K562 (cell line): ENCODE measurements around the gene GBP1. TPM values are rescaled to one million over a fixed set of nuclear protein-coding genes. Genes with fewer than 3 reads are reported as not detected.

Experiments used
- ATAC-seq: fragments of 200-7000 bp; cut with Tn5 transposase; 3 replicates; pipeline ENCODE4 v1.9.1; 2020; ENCODE audit warnings: moderate library complexity
- BruUV-seq: library from RNA; stranded (reverse); fragments of 400-500 nt; replicated peaks from 2 replicates; lab custom pipeline; 2021; lab: Mats Ljungman, UMichigan
- CTCF ChIA-PET: fragments of 300-600 bp; formaldehyde crosslinking; extraction: SDS; loops from one replicate; lab custom pipeline; 2021; ENCODE audit warnings: low intra/inter-chr PET ratio; lab: Yijun Ruan, JAX
- POLR2A ChIA-PET: fragments of 300-600, 350-650 bp; sonication (Branson Sonifier 250); formaldehyde crosslinking; extraction: SDS; loops from one replicate; lab custom pipeline; 2021; ENCODE audit warnings: antibody characterized with exemption, inconsistent platforms; lab: Yijun Ruan, JAX
- DNase-seq, 4 experiments: peaks; one replicate each; pipeline versions ENCODE4 v3.0.0 to v3.0.0-alpha.2; 2011 to 2018; ENCODE audit warnings: low spot score in 3 of 4, mixed read lengths in 3 of 4; ENCODE audit errors: extremely low read depth in 1 of 4
- FAIRE-seq: peaks from 2 replicates; lab custom pipeline; 2011; peaks lifted over from hg19 to GRCh38; lab: Jason Lieb, UNC
- H2AFZ ChIP-seq: 2 replicates; pipeline ENCODE4 v1.6.0; 2011; ENCODE audit warnings: low read depth, low read length, control low read depth, inconsistent platforms
- H3K27ac ChIP-seq: fragments of 200-600 bp; 3 replicates; pipeline ENCODE4 v1.8.0; 2011; ENCODE audit warnings: low read depth, mild to moderate bottlenecking, control low read depth, inconsistent platforms, low read length, moderate library complexity, mixed read lengths; ENCODE audit errors: extremely low read depth
- H3K27me3 ChIP-seq, 2 experiments: fragments of 300-600 bp in 1 of 2; 2 replicates in 1 of 2; 3 replicates in 1 of 2; pipeline versions ENCODE4 v1.6.0 to v1.8.0; 2011; ENCODE audit warnings: inconsistent platforms in 2 of 2, low read length in 2 of 2, mild to moderate bottlenecking in 1 of 2, mixed read lengths in 1 of 2, moderate library complexity in 1 of 2; ENCODE audit not compliant: control insufficient read depth in 2 of 2, insufficient read depth in 2 of 2
- H3K36me3 ChIP-seq: fragments of 300-600 bp; 3 replicates; pipeline ENCODE4 v1.8.0; 2011; ENCODE audit warnings: mild to moderate bottlenecking, low read length, inconsistent platforms; ENCODE audit not compliant: control insufficient read depth, insufficient read depth
- H3K4me1 ChIP-seq, 2 experiments: fragments of 200-600 bp in 1 of 2; replicated peaks in 1 of 2; 2 replicates in 1 of 2; 3 replicates in 1 of 2; pipeline versions ENCODE4 v1.5.1 to v1.8.0; 2011; ENCODE audit warnings: inconsistent platforms in 2 of 2, low read length in 2 of 2, mild to moderate bottlenecking in 1 of 2, mixed read lengths in 1 of 2, moderate library complexity in 1 of 2; ENCODE audit not compliant: control insufficient read depth in 2 of 2, insufficient read depth in 2 of 2
- H3K4me2 ChIP-seq: 2 replicates; pipeline ENCODE4 v1.6.1; 2011; ENCODE audit warnings: low read length, control low read depth, inconsistent platforms, mixed read lengths; ENCODE audit not compliant: insufficient read depth
- H3K4me3 ChIP-seq: fragments of 200-600 bp; sonication (generic), shearing (Covaris generic); 2 replicates; pipeline ENCODE4 v1.5.1; 2016; ENCODE audit warnings: control low read depth, inconsistent platforms
- H3K79me2 ChIP-seq: fragments of 200-600 bp; 3 replicates; pipeline ENCODE4 v1.8.0; 2011; ENCODE audit warnings: low read length, inconsistent platforms; ENCODE audit not compliant: control insufficient read depth, insufficient read depth
- H3K9ac ChIP-seq, 2 experiments: 2 replicates each; pipeline versions ENCODE4 v1.6.0 to v1.6.1; 2011; ENCODE audit warnings: low read depth in 2 of 2, low read length in 2 of 2, control low read depth in 1 of 2, inconsistent platforms in 1 of 2, mild to moderate bottlenecking in 1 of 2, mixed read lengths in 1 of 2; ENCODE audit not compliant: insufficient read depth in 1 of 2
- H3K9me1 ChIP-seq: one replicate; pipeline ENCODE4 v1.6.0; 2011; ENCODE audit warnings: inconsistent platforms, mild to moderate bottlenecking, low read length, moderate library complexity; ENCODE audit not compliant: control insufficient read depth, insufficient read depth
- H3K9me3 ChIP-seq: replicated peaks from 2 replicates; pipeline ENCODE4 v1.5.1; 2011; ENCODE audit warnings: low read depth, low read length, inconsistent platforms; ENCODE audit not compliant: control insufficient read depth, insufficient read depth
- H4K20me1 ChIP-seq: replicated peaks from 2 replicates; pipeline ENCODE4 v1.6.1; 2011; ENCODE audit warnings: low read length, inconsistent platforms, mixed read lengths; ENCODE audit not compliant: control insufficient read depth, insufficient read depth
- BCL6 ChIP-seq: fragments of 250-450 bp; sonication (Bioruptor Pico); IDR thresholded peaks from 2 replicates; pipeline ENCODE4 v1.4.0; 2020
- BRCA1 ChIP-seq, 2 experiments: fragments of 450-650 bp in 1 of 2; sonication (generic) in 1 of 2; formaldehyde crosslinking in 1 of 2; IDR thresholded peaks; 2 replicates each; pipeline versions ENCODE4 v1.5.0 to v1.6.1; 2017 to 2020; ENCODE audit warnings: mild to moderate bottlenecking in 1 of 2, missing genetic modification reagents in 1 of 2
- CSDE1 ChIP-seq, 2 experiments: fragments of 450-650 bp; IDR thresholded peaks; 2 replicates each; pipeline ENCODE4 v1.6.1; 2016; ENCODE audit warnings: mild to moderate bottlenecking in 1 of 2
- SREBF1 ChIP-seq: fragments of 150-350 bp; IDR thresholded peaks from 2 replicates; pipeline ENCODE4 v1.6.1; 2014; ENCODE audit warnings: antibody characterized with exemption, low read depth, low read length, borderline replicate concordance
- TCFL5 ChIP-seq: fragments of 250-450 bp; sonication (Bioruptor Pico); conservative IDR thresholded peaks from 2 replicates; pipeline ENCODE4 v1.6.1; 2021; ENCODE audit warnings: mild to moderate bottlenecking, moderate library complexity, matching md5 sums
- TFAM ChIP-seq: fragments of 250-450 bp; sonication (Bioruptor Pico); conservative IDR thresholded peaks from 2 replicates; pipeline ENCODE4 v1.5.0; 2021; ENCODE audit warnings: mild to moderate bottlenecking, moderate library complexity
- WGBS: fragments of 100-300 bp; shearing (Covaris generic); methylation state at CpG from one replicate; pipeline ENCODE4 v1.1.6; 2016; ENCODE audit warnings: low coverage, mixed read lengths; ENCODE audit not compliant: insufficient coverage; ENCODE audit errors: missing lambda C conversion rate; 5-methylcytosine and 5-hydroxymethylcytosine counted together
- in situ Hi-C: fragments of 300-500 bp; cut with MboI; formaldehyde crosslinking; loops from 4 replicates; pipeline ENCODE4 v1.15.0; 2018; ENCODE audit warnings: inconsistent platforms, mixed read lengths
- intact Hi-C: fragments of 100-400 bp; cut with micrococcal nuclease; formaldehyde crosslinking; loops from 2 replicates; pipeline ENCODE4 v1.14.2; 2022
- polyA plus RNA-seq, 8 experiments: library from polyadenylated mRNA; depleted of rRNA in 4 of 8; stranded (reverse) in 5 of 8; unstranded in 3 of 8; fragments of >200 nt; fragmentation: Nextera tagmentation in 2 of 8; fragmentation: Illumina TruSeq in 1 of 8; extraction: Ambion mirVana in 2 of 8; extraction: Trizol in 1 of 8; gene quantifications; 2 replicates each; pipeline versions ENCODE4 v1.2.1 to v1.2.3, GENCODE V29; 2011 to 2014; ENCODE audit warnings: inconsistent platforms in 1 of 8, missing spikeins in 1 of 8
- total RNA-seq, 7 experiments: library from RNA; depleted of rRNA in 6 of 7; stranded (reverse); fragments of >200 nt in 6 of 7; fragmentation: Illumina TruSeq in 2 of 7; extraction: Trizol in 2 of 7; gene quantifications; 2 replicates each; pipeline versions ENCODE4 v1.2.1 to v1.2.3, GENCODE V29; 2011 to 2021; ENCODE audit warnings: low replicate concordance in 1 of 7
- TF ChIP-seq, protein P1 (sequence below): sonication (generic); formaldehyde crosslinking; IDR thresholded peaks from 2 replicates; pipeline ENCODE4 v1.4.0; 2020; ENCODE audit warnings: mild to moderate bottlenecking, missing genetic modification reagents
- TF ChIP-seq, protein P2 (sequence below): fragments of 450-650 bp; formaldehyde crosslinking; IDR thresholded peaks from 2 replicates; pipeline ENCODE4 v1.4.0; 2020; ENCODE audit warnings: mild to moderate bottlenecking, moderate library complexity
- TF ChIP-seq, protein P3 (sequence below), 3 experiments: fragments of 200-800 bp in 1 of 3; fragments of 250-450 bp in 1 of 3; fragments of 450-650 bp in 1 of 3; sonication (Bioruptor Pico) in 1 of 3; sonication (Bioruptor generic) in 1 of 3; formaldehyde crosslinking in 1 of 3; IDR thresholded peaks; 2 replicates each; pipeline versions ENCODE4 v1.6.1 to v1.8.0; 2016 to 2022; ENCODE audit warnings: mild to moderate bottlenecking in 2 of 3, missing genetic modification characterization in 2 of 3, missing compliant biosample characterization in 1 of 3, moderate library complexity in 1 of 3
- TF ChIP-seq, protein P4 (sequence below), 2 experiments: fragments of 200-800 bp in 1 of 2; sonication (Bioruptor generic) in 1 of 2; sonication (generic) in 1 of 2; formaldehyde crosslinking in 1 of 2; IDR thresholded peaks in 1 of 2; conservative IDR thresholded peaks in 1 of 2; 2 replicates each; pipeline versions ENCODE4 v1.5.0 to v1.6.1; 2016 to 2020; ENCODE audit warnings: missing compliant biosample characterization in 1 of 2, missing genetic modification characterization in 1 of 2, missing genetic modification reagents in 1 of 2

Gene GBP1
- total and polyA plus RNA-seq, 9 of the 15 experiments (the other 6 are each of a cell fraction or from before 2014, with no cell fraction given) = not detected

DNA sequence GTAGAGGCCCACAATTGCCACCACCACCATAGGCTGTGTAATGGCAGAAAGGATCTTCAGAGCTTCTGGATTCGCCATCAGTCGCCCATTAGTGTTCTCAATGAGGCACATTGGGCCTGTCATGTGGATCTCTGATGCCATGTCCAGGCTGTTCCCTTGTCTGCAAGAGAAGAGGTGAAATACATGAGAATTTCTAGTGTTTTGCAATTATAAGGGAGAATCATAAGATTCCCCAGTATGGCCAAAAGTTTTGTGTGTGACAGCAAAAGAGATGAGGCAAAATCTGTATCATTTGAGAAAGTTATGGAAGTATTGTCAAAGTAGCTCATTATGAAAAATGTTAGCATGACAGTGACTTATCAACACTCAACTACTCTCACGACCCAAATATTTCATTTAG, 1.9 kb downstream of the GBP1 start:
- DNase-seq (no peak), FAIRE-seq (no peak), ATAC-seq (no peak)
- no TSS peak for BruUV-seq
- H2AFZ ChIP-seq = no peak overlapping the region
- no peak overlapping the region for H3K4me3 ChIP-seq
- in situ Hi-C loops (no loop called here), intact Hi-C loops (no loop called here)
- H3K27ac ChIP-seq = no peak overlapping the region
- no peaks in the 10 kb centered on the region for H3K9me1 ChIP-seq
- H3K4me2 ChIP-seq = no peak overlapping the region
- no peaks in the 10 kb centered on the region for H3K27me3 ChIP-seq
- H3K9me3 ChIP-seq = no peaks in the 10 kb centered on the region
- ChIA-PET CTCF (no interaction called here), POLR2A (interaction anchor here (1.3 kb wide), 1 partner anchor 12 kb away, joined by 4 read pairs; no protein-coding TSS in a partner anchor)
- TF ChIP-seq, protein P1, sequence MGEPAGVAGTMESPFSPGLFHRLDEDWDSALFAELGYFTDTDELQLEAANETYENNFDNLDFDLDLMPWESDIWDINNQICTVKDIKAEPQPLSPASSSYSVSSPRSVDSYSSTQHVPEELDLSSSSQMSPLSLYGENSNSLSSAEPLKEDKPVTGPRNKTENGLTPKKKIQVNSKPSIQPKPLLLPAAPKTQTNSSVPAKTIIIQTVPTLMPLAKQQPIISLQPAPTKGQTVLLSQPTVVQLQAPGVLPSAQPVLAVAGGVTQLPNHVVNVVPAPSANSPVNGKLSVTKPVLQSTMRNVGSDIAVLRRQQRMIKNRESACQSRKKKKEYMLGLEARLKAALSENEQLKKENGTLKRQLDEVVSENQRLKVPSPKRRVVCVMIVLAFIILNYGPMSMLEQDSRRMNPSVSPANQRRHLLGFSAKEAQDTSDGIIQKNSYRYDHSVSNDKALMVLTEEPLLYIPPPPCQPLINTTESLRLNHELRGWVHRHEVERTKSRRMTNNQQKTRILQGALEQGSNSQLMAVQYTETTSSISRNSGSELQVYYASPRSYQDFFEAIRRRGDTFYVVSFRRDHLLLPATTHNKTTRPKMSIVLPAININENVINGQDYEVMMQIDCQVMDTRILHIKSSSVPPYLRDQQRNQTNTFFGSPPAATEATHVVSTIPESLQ (CRISPR knock-in tag) = no peak
- TF ChIP-seq, protein P2, sequence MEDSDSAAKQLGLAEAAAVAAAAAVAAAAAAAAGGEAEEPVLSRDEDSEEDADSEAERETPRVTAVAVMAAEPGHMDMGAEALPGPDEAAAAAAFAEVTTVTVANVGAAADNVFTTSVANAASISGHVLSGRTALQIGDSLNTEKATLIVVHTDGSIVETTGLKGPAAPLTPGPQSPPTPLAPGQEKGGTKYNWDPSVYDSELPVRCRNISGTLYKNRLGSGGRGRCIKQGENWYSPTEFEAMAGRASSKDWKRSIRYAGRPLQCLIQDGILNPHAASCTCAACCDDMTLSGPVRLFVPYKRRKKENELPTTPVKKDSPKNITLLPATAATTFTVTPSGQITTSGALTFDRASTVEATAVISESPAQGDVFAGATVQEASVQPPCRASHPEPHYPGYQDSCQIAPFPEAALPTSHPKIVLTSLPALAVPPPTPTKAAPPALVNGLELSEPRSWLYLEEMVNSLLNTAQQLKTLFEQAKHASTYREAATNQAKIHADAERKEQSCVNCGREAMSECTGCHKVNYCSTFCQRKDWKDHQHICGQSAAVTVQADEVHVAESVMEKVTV = no peak
- TF ChIP-seq, protein P3, sequence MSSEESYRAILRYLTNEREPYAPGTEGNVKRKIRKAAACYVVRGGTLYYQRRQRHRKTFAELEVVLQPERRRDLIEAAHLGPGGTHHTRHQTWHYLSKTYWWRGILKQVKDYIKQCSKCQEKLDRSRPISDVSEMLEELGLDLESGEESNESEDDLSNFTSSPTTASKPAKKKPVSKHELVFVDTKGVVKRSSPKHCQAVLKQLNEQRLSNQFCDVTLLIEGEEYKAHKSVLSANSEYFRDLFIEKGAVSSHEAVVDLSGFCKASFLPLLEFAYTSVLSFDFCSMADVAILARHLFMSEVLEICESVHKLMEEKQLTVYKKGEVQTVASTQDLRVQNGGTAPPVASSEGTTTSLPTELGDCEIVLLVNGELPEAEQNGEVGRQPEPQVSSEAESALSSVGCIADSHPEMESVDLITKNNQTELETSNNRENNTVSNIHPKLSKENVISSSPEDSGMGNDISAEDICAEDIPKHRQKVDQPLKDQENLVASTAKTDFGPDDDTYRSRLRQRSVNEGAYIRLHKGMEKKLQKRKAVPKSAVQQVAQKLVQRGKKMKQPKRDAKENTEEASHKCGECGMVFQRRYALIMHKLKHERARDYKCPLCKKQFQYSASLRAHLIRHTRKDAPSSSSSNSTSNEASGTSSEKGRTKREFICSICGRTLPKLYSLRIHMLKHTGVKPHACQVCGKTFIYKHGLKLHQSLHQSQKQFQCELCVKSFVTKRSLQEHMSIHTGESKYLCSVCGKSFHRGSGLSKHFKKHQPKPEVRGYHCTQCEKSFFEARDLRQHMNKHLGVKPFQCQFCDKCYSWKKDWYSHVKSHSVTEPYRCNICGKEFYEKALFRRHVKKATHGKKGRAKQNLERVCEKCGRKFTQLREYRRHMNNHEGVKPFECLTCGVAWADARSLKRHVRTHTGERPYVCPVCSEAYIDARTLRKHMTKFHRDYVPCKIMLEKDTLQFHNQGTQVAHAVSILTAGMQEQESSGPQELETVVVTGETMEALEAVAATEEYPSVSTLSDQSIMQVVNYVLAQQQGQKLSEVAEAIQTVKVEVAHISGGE (CRISPR knock-in tag; IDR thresholded peaks at IDR 0.05) = no peak
- no peak for TF ChIP-seq TFAM (CRISPR knock-in tag)
- TF ChIP-seq SREBF1 = no peak
- no peak for TF ChIP-seq TCFL5
- TF ChIP-seq, protein P4, sequence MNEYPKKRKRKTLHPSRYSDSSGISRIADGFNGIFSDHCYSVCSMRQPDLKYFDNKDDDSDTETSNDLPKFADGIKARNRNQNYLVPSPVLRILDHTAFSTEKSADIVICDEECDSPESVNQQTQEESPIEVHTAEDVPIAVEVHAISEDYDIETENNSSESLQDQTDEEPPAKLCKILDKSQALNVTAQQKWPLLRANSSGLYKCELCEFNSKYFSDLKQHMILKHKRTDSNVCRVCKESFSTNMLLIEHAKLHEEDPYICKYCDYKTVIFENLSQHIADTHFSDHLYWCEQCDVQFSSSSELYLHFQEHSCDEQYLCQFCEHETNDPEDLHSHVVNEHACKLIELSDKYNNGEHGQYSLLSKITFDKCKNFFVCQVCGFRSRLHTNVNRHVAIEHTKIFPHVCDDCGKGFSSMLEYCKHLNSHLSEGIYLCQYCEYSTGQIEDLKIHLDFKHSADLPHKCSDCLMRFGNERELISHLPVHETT (CRISPR knock-in tag; conservative IDR thresholded peaks at IDR 0.05 in 1 of 2, IDR thresholded peaks at IDR 0.05 in 1 of 2) = no peak
- no peak for TF ChIP-seq BCL6 (CRISPR knock-in tag)
- TF ChIP-seq CSDE1 (IDR thresholded peaks at IDR 0.05) = no peak
- TF ChIP-seq BRCA1 (IDR thresholded peaks at IDR 0.05) = no peak
- no peak for TF ChIP-seq BRCA1 (CRISPR knock-in tag; IDR thresholded peaks at IDR 0.05)
- H3K9ac ChIP-seq = no peak overlapping the region
- H3K4me1 ChIP-seq = no peaks in the 10 kb centered on the region
- WGBS = 3% methylated on average over 3 of the region's 3 CpGs
- no peaks in the 10 kb centered on the region for H3K36me3 ChIP-seq
- H4K20me1 ChIP-seq = no peaks in the 10 kb centered on the region
- H3K79me2 ChIP-seq = no peaks in the 10 kb centered on the region
